HUES48 (cell line): ENCODE measurements around the gene ADAMTS17.

Source experiments
- H3K27ac ChIP-seq: one replicate; pipeline ENCODE4 v1.7.0; 2013; ENCODE audit warnings: low read depth, low read length, inconsistent platforms
- H3K27me3 ChIP-seq: 2 replicates; pipeline ENCODE4 v1.6.1; 2013; ENCODE audit warnings: mild to moderate bottlenecking, low read length; ENCODE audit not compliant: control insufficient read depth, insufficient read depth
- H3K36me3 ChIP-seq: 2 replicates; pipeline ENCODE4 v1.6.1; 2013; ENCODE audit warnings: low read length; ENCODE audit not compliant: control insufficient read depth, insufficient read depth
- H3K4me1 ChIP-seq: 2 replicates; pipeline ENCODE4 v1.6.1; 2013; ENCODE audit warnings: mild to moderate bottlenecking, low read length; ENCODE audit not compliant: control insufficient read depth, insufficient read depth
- H3K4me3 ChIP-seq: 2 replicates; pipeline ENCODE4 v1.5.1; 2013; ENCODE audit warnings: mild to moderate bottlenecking, low read depth, low read length
- H3K9ac ChIP-seq: 2 replicates; pipeline ENCODE4 v1.6.1; 2013; ENCODE audit warnings: mild to moderate bottlenecking, low read depth, low read length, moderate library complexity
- H3K9me3 ChIP-seq: 2 replicates; pipeline ENCODE4 v1.6.1; 2013; ENCODE audit warnings: low read length; ENCODE audit not compliant: control insufficient read depth, insufficient read depth

Gene ADAMTS17

GRCh38 chr15:100191161-100191560, 150.6 kb downstream of the ADAMTS17 start:
- no peaks in the 10 kb centered on the region for H3K27me3 ChIP-seq
- no peak overlapping the region for H3K9ac ChIP-seq
- H3K4me1 ChIP-seq, result peaks cover 12% of the 10 kb centered on the region; the same call in 1 of the 2 replicates
- H3K27ac ChIP-seq, result peak overlapping the region; percentile 54
- H3K9me3 ChIP-seq, result no peaks in the 10 kb centered on the region
- H3K36me3 ChIP-seq, result no peaks in the 10 kb centered on the region
- no peak overlapping the region for H3K4me3 ChIP-seq

- Histone ChIP-seq H3K4me3 (no peak overlapping the region), H3K27me3 (no peaks in the 10 kb centered on the region), H3K9me3 (no peaks in the 10 kb centered on the region), H3K36me3 (no peaks in the 10 kb centered on the region), H3K9ac (no peak overlapping the region), H3K27ac (no peak overlapping the region), H3K4me1 (peaks cover 12% of the 10 kb centered on the region; the same call in 1 of the 2 replicates)
Measured at GRCh38 chr15:100190675-100191074, 151.1 kb downstream of the ADAMTS17 start.

GRCh38 chr15:100189849-100190248, 151.9 kb downstream of the ADAMTS17 start:
- H3K9me3 ChIP-seq, result no peaks in the 10 kb centered on the region
- H3K9ac ChIP-seq, result no peak overlapping the region
- H3K27ac ChIP-seq, result no peak overlapping the region
- peaks cover 12% of the 10 kb centered on the region; the same call in 1 of the 2 replicates for H3K4me1 ChIP-seq
- H3K27me3 ChIP-seq, result no peaks in the 10 kb centered on the region
- H3K4me3 ChIP-seq, result no peak overlapping the region
- H3K36me3 ChIP-seq, result no peaks in the 10 kb centered on the region

GRCh38 chr15:100189319-100189718, 152.5 kb downstream of the ADAMTS17 start:
- H3K4me3 ChIP-seq, result no peak overlapping the region
- H3K36me3 ChIP-seq, result no peaks in the 10 kb centered on the region
- H3K27me3 ChIP-seq, result no peaks in the 10 kb centered on the region
- H3K9me3 ChIP-seq, result no peaks in the 10 kb centered on the region
- no peak overlapping the region for H3K9ac ChIP-seq
- H3K27ac ChIP-seq, result no peak overlapping the region
- H3K4me1 ChIP-seq, result peaks cover 12% of the 10 kb centered on the region; the same call in 1 of the 2 replicates

GRCh38 chr15:100187677-100188076, 154.1 kb downstream of the ADAMTS17 start:
- H3K27me3 ChIP-seq, result no peaks in the 10 kb centered on the region
- H3K36me3 ChIP-seq, result no peaks in the 10 kb centered on the region
- H3K9me3 ChIP-seq, result no peaks in the 10 kb centered on the region
- H3K4me3 ChIP-seq, result no peak overlapping the region
- H3K27ac ChIP-seq, result no peak overlapping the region
- no peak overlapping the region for H3K9ac ChIP-seq
- H3K4me1 ChIP-seq, result peaks cover 12% of the 10 kb centered on the region; the same call in 1 of the 2 replicates

GRCh38 chr15:100186960-100187359, 154.8 kb downstream of the ADAMTS17 start:
- Histone ChIP-seq H3K36me3 (no peaks in the 10 kb centered on the region), H3K9ac (no peak overlapping the region), H3K9me3 (no peaks in the 10 kb centered on the region), H3K27me3 (no peaks in the 10 kb centered on the region), H3K27ac (no peak overlapping the region), H3K4me3 (no peak overlapping the region), H3K4me1 (peaks cover 12% of the 10 kb centered on the region; the same call in 1 of the 2 replicates)

GRCh38 chr15:100186366-100186765, 155.4 kb downstream of the ADAMTS17 start:
- Histone ChIP-seq H3K9ac (no peak overlapping the region), H3K4me3 (no peak overlapping the region), H3K36me3 (no peaks in the 10 kb centered on the region), H3K27me3 (no peaks in the 10 kb centered on the region), H3K27ac (no peak overlapping the region), H3K9me3 (no peaks in the 10 kb centered on the region), H3K4me1 (peaks cover 8% of the 10 kb centered on the region; the same call in 1 of the 2 replicates)

GRCh38 chr15:100183921-100184495, 157.8 kb downstream of the ADAMTS17 start:
- Histone ChIP-seq H3K9ac (no peak overlapping the region), H3K36me3 (no peaks in the 10 kb centered on the region)

GRCh38 chr15:100180921-100181320, 160.9 kb downstream of the ADAMTS17 start:
- Histone ChIP-seq H3K9ac (no peak overlapping the region), H3K4me3 (no peak overlapping the region), H3K27ac (no peak overlapping the region), H3K9me3 (no peaks in the 10 kb centered on the region), H3K4me1 (no peaks in the 10 kb centered on the region), H3K27me3 (no peaks in the 10 kb centered on the region), H3K36me3 (no peaks in the 10 kb centered on the region)

More at GRCh38 chr15:100183921-100184495, 157.8 kb downstream of the ADAMTS17 start:
- Histone ChIP-seq H3K27me3 (no peaks in the 10 kb centered on the region), H3K9me3 (no peaks in the 10 kb centered on the region), H3K27ac (no peak overlapping the region), H3K4me1 (no peaks in the 10 kb centered on the region), H3K4me3 (no peak overlapping the region)

- Histone ChIP-seq H3K9me3 (peaks cover 12% of the 10 kb centered on the region; the same call in 1 of the 2 replicates), H3K27me3 (no peaks in the 10 kb centered on the region), H3K36me3 (no peaks in the 10 kb centered on the region), H3K9ac (no peak overlapping the region), H3K4me3 (no peak overlapping the region), H3K27ac (no peak overlapping the region), H3K4me1 (no peaks in the 10 kb centered on the region)
Measured at GRCh38 chr15:100175406-100176114, 166.2 kb downstream of the ADAMTS17 start.

GRCh38 chr15:100174904-100175275, 166.9 kb downstream of the ADAMTS17 start:
- H3K27me3 ChIP-seq, result no peaks in the 10 kb centered on the region
- H3K4me1 ChIP-seq, result no peaks in the 10 kb centered on the region
- no peak overlapping the region for H3K9ac ChIP-seq
- peaks cover 12% of the 10 kb centered on the region; the same call in 1 of the 2 replicates for H3K9me3 ChIP-seq
- no peaks in the 10 kb centered on the region for H3K36me3 ChIP-seq
- no peak overlapping the region for H3K27ac ChIP-seq
- H3K4me3 ChIP-seq, result no peak overlapping the region
